Measurements from ENCODE around the gene YY1.
A peak's percentile ranks its signal among the peaks of the same experiment; 100 is the strongest.
"Not testable (repeated sequence)": the region's sequence is repeated elsewhere in the genome, so short reads cannot be mapped to it uniquely, and the experiment has no call there.

YY1 gene

DNA sequence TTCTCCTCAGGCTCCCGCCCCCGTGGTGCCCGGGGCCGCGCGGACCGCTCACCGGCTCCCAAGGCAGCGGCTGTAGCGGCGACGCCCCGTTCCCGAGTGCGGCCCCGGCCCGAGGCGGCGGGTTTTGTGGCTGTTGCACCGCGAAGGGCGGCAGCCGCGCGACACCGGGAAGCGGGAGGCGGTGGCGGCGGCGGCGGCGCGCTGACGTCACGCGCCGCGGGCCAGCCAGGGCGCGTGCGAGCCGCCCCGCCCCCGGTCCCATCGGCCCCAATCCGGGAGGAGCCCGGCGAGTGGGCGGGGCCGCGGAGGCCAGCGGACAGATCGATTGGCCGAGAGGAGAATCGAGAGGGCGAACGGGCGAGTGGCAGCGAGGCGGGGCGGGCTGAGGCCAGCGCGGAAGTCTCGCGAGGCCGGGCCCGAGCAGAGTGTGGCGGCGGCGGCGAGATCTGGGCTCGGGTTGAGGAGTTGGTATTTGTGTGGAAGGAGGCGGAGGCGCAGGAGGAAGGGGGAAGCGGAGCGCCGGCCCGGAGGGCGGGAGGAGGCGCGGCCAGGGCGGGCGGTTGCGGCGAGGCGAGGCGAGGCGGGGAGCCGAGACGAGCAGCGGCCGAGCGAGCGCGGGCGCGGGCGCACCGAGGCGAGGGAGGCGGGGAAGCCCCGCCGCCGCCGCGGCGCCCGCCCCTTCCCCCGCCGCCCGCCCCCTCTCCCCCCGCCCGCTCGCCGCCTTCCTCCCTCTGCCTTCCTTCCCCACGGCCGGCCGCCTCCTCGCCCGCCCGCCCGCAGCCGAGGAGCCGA is at the start of gene YY1:
TSS of gene YY1 (plus strand) at position 726 of the 792 bp plus-strand sequence. CDS start 101 bp downstream, outside the sequence.
- DNase-seq (ENCODE audit: low read depth): peak; percentile 97

DNA sequence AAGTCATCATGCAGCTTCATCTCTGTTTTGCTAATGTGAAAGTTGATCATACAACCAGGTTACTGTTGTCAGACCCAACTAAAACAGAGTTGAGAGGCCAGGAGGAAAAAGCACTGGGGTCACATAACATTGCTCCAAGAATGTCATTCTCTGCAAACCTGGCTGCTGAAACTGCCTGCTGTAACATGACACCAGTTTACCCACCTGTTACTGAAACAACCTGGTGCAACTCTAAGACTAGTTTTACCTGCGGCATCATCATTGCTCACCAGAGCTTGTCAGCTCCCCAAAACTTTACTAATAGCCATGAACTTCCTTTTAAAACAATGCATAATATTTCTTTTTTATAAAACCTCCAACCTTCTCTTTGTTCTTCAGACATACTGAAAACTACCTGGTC is 48.8 kb upstream of the YY1 start:
- DNase-seq (ENCODE audit: low read depth): no peak

DNA sequence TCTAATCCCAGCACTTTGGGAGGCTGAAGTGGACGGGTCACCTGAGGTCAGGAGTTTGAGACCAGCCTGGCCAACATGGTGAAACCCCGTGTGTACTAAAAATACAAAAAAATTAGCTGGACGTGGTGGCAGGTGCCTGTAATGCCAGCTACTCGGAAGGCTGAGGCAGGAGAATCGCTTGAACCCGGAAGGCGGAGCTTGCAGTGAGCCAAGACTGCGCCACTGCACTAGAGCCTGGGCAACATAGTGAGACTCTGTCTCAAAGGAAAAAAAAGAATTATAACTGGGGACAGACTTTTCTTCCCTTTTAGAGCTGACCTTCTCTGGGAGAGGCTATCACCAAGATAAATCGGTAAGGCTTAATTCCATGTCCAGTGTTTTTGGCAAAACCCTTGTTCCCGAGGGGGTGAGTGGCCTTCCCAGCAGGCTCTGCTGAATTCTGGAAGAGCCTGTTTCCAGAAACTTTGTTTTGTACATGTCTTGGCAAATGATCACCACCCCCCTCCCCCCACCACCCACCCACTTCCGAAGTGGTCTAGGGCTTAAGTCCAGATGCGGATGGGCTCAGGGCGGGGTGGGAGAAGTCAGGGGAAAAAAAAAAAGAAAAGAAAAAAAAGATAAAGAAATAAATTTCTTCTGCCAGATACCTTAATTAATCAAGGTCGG is 47.2 kb upstream of the YY1 start:
- DNase-seq (ENCODE audit: low read depth): no peak

DNA sequence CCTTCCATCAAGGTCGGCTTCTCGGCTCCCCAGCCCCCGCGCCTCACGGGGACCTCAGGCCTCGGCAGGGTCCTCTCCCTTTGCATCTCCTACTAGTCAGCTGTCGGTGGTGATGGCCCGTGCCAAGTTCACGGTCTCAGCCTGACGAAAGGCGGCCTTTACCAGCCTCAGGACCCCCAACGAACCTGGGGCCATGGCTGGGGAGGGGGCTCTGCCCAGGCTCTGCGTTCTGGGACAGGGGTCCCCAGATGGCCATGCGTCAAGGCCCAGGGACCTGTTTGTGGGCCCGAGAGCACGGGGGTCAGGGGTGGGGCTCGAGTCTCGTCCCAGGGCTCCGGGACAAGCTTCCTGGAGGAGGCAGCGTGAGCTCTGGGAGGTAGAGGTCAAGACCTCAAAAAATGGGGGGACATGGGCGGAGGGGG is 46.7 kb upstream of the YY1 start:
- DNase-seq (ENCODE audit: low read depth): no peak

DNA sequence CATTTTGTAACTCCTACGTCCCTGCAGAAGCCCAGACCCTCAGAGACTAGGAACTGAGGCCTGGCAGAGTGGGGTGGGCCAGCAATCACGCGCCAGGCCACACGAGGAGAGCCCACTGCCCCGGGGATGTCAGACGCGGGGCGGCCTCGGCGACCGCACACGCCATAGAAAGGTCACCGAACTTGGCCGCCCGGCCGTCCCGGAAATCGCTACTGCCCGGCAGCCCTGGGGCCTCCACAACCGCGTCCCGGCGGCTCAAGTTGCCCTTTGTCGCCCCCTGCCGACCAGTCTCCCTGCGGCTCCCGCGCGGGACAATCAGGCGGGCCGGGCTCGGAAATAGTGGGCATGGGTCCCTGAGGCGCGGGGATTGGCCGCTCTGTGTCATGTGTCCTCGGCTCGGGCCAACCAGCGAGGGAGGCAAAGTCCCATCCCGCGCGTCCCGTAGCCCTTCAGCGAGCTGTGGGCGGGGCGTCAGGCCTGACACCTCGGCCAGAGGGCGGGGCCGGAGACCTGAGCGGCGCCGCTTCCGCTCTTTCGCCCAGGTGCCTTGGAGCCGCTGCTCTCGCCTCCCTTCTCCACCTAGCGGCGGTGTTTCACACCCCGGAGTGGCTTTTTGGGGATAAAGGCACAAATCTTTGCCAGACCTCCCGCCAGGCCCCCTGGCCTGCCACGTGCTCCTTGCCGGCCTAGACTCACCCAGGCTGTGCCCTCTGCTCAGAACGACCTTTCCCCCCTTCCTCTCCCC is 46.1 kb upstream of the YY1 start:
- DNase-seq (ENCODE audit: low read depth): peak; percentile 99

DNA sequence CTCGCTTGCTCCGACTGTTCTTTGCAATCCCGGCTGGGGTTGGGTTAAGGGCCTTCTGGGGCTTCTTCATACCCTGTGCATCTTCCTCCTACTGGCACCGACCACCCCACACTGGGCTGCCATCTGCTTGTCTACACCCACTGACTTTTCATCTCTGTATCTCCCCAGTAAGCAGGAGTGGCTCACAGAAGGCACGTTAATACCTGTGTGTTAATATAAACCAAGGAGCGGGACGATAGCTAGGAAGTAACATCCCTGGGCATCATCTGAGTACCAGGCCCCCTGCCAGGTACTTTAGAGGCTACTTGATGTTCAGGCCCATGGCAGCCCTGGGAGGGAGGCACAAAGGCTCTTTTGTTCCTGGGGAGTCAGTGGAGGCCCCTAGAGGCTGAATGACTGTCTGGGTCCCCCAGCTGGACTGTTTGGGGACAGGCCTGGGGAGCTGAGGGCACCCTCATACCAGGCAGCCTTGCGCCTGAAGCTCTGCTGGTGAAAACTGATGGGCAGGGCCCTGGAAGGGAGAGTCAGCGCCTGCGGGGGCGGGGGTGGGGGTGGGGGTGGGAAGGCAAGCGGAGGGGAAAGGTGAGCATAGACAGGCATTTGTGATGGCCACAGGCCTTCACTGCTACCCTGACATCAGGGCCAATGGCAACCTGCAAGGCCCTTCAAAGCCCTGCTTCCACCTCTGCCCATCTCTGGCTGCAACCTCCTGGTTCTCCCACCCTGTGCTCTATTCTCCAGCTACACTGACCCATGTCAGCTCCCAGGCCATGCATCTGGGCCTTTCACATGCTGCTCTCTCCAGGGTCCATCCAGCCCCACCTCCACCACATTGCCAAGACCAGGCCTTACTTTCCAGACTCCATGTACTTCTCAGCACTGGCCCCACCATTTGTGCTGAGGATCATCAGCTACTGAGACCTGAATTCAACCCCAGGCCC is 45.3 kb upstream of the YY1 start:
- DNase-seq (ENCODE audit: low read depth): no peak

DNA sequence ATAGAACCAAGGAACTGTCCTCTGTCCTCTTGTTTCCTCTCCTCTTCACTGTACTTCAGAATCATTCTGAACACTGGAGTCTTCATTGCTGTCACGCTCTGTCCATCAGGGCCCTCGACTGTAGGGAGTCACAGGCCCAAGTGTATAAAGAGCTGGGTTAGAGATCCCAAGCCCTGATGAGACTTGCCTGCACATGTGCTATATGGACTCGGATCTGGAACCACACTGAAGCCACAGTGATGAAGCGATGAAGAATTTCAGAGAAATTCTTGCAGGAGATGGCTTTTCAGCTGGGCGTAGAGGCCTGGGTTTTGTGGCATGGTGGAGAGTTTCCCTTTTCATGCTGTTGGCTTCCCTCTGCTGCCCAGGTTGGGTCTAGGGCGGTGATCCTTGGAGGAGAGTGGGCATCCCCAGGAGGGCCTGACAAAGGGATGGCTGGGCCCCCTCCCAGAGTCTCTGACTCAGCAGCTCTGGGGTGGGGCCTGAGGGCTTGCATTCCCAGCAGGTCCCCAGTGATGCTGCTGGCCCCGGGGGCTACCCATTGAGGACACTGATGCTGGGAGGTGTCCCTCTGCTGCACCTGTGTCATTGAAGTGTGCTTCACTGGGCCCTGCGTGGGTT is 39.6 kb upstream of the YY1 start:
- no peak for DNase-seq (ENCODE audit: low read depth)

DNA sequence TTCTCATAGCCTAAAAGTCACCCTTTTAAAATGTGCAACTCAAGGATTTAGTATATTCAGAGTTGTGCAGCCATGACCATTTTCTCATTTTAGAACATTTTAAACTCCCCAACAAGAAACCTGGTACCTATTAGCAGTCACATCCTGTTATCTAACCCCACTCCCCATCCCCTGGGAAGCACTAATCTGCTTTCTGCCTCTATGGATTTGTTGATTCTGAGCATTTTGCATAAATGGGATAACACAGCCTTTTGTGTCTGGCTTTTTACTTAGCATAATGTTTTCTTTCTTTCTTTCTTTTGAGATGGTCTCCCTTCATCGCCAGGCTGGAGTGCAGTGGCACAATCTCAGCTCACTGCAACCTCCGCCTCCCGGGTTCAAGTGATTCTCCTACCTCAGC is 38.6 kb upstream of the YY1 start:
- no peak for DNase-seq (ENCODE audit: low read depth)

DNA sequence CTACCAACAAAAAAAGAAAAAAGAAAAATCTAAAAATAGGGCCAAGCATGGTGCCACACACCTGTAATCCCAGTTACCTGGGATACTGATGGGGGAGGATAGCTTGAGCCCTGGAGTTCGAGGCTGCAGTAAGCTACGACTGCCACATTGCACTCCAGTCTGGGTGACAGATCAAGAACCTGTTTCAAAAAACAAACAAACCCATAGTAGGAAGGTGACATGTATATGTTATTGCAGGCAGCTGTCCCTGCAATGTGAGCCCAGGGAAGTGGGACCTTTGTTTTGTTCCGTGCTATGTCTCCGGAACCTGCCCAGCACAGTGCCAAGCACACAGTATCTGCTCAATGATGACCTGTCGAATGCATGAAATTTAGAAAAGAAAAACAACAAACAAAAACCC is 37.2 kb upstream of the YY1 start:
- no peak for DNase-seq (ENCODE audit: low read depth)

DNA sequence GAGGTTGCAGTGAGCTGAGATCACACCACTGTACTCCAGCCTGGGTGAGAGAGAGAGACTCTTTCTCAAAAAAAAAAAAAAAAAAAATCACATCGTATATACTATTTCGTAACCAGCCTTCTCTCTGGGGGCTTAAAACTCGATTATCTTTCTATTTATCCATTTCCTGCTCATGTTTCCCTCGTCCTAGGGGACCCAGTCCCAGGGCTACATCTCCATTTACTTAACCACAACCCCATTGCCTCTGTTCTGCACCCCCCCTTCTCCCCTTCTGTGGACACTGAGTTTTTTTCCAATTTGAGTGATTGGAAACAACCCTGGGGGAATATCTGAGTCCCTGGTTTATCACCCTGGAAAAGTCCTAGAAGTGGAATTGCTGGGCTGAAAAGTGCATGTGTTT is 36.2 kb upstream of the YY1 start:
- no peak for DNase-seq (ENCODE audit: low read depth)

DNA sequence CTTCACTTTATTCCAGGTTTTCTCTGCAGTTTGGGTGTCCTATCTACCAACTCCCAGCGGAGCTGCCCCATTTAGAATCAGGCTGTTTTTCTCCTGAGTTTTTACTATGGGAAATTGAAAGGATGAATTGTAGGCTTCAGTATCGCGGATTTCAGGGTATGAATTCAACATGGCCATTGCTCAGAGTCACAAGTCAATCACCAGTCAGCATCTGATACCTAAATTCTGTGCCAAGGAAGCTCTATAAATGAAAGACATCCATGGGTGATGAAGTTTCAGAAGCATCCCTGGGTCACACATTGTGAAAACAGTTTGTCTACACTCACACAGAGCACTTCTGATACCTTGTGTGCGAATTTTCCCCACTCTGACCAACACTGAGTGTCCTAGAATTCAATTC is 35.8 kb upstream of the YY1 start:
- no peak for DNase-seq (ENCODE audit: low read depth)

DNA sequence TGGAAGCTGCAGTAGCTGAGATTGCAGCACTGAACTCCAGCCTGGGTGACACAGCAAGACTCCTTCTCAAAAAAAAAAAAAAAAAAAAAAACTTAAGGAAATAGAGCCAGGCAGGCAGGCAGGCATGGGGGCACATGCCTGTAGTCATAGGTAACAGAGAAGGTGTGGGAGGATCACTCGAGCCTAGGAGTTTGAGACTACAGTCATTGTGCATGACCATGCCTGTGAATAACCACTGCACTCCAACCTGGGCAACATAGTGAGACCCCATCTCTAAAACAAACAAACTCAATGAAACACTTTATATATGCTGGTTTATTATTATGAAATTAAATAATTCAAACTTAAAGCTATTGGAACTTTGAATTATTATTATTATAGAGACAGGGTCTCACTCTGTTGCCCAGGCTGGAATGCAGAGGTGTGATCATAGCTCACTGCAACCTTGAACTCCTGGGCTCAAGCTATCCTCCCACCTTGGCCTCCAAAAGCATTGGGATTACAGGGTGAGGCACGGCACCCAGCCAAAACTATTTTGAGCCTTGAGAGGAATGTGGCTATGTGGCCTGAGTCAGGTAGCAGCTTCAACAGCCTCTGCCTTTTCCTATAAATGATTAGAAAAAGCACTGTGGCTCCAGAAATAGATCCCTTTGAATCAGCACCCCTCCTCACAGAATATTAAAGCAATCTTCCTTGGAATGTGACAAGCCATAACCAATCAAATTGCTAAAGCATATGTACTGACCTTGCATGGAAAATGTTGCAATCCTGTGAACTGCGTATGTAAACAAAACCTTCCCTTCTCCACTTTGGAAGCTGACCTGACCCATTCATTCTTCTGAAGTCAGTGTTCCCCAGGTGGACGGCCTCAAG is 34.7 kb upstream of the YY1 start:
- DNase-seq (ENCODE audit: low read depth): no peak

DNA sequence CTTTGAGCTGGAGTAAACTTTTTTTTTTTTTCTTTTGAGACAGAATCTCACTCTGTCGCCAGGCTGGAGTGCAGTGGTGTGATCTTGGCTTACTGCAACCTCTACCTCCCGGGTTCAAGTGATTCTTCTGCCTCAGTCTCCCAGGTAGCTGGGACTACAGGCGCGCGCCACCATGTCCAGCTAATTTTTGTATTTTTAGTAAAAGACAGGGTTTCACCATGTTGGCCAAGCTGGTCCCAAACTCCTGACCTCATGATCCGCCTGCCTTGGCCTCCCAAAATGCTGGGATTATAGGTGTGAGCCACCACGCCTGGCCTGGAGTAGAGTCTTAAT is 34.1 kb upstream of the YY1 start:
- DNase-seq (ENCODE audit: low read depth): not testable (repeated sequence)

DNA sequence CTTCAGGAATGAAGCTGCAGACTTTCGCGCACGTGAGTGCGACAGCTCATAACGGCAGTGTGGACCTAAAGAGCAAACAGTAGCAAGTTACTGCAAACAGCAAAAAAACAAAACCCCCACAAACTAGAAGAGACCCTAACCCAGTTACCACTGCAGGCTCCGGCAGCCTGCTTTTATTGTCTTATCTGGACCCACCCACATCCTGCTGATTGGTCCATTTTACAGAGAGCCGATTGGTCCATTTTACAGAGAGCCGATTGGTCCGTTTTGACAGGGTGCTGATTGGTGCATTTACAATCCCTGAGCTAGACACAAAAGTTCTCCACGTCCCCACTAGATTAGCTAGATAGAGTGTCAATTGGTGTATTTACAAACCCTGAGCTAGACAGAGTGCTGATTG is 31.4 kb upstream of the YY1 start:
- DNase-seq (ENCODE audit: low read depth): not testable (repeated sequence)

DNA sequence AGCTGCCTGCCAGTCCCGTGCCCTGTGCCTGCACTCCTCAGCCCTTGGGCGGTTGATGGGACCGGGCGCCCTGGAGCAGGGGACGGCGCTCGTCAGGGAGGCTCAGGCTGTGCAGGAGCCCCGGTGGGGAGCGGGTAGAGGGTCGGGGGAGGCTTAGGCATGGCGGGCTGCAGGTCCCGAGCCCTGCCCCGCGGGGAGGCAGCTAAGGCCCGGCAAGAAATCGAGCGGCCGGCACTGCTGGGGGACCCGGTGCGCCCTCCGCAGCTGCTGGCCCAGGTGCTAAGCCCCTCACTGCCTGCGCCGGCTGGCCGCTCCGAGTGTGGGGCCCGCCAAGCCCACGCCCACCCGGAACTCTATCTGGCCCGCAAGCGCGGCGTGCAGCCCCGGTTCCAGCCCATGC is 30.8 kb upstream of the YY1 start:
- not testable (repeated sequence) for DNase-seq (ENCODE audit: low read depth)

DNA sequence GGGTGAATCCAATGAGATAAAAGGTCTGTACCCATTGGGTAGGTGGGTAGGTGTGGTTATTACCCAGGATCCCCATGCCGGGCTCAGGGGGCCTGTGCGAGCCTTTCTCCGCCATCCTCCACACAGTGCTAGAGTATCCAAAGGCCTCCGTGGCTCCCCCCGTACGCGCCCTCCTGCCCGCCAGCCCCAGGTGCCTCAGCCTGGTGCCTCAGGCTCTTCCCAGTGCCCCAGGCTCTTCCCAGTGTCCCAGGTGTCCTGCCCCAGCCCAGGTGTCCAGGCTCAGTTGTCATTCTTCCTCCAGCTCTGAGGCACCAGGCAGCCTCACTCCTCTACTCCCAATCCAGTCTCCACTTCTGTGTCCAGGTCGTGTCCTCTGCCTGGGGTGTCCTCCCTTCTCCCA is 27.6 kb upstream of the YY1 start:
- no peak for DNase-seq (ENCODE audit: low read depth)

DNA sequence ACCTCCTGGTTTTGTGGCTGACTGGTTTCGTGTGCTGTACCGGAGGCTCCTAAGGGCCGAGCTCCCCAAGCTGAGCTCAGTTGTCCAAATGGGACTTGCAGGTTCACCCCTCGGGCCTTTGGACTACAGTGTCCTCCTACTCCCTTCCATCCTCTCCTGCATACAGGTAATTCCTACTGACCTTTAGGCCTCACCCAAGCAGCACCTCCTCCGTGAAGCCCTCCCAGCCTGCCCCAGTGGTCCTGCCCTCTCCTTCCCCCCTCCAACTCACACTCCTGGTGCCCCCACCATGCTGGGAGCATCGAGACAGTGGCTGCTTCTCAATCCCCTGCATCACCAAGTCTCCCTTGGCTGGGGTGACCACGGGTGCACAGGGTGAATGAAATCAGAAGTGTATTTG is 27.1 kb upstream of the YY1 start:
- DNase-seq (ENCODE audit: low read depth): no peak

DNA sequence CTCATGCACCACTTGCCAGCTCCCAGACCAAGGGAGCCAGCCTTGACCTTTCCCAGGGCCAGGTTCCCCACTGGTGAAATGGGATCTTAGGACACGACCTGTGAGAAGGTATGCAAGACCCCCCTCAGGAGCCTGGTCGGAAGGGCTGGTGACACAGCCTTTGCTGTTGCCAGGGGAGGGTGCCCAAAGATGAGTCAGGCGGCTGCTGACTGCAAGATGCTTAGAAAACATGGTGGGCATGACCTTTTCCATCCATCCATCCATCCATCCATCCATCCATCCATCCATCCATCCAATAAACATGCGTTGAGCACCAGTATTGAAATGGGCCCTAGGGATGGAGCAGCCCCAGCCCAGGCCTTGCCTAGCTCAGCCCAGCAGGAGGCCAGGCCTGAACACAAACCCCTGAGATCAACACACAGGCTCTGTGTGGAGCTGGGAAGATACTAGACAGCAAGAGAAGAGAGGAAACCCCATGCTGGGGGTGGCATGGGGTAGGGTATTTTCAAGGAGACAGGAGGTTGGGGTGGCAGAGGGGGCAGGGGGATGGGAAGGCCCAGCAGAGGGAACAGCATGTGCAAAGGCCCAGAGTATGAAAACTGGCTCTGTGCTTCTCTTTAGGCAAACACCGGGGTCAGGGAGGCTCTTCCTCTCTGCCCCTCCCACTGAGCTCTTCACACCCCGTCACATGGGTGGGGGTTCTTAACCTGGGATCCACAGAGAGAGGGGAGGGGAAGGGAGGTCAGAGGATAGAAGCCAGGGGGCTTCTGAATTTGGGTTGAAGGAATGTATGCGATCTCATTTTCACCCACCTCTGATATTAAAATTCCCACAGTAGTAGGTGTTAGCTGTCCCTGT is 26.2 kb upstream of the YY1 start:
- no peak for DNase-seq (ENCODE audit: low read depth)

DNA sequence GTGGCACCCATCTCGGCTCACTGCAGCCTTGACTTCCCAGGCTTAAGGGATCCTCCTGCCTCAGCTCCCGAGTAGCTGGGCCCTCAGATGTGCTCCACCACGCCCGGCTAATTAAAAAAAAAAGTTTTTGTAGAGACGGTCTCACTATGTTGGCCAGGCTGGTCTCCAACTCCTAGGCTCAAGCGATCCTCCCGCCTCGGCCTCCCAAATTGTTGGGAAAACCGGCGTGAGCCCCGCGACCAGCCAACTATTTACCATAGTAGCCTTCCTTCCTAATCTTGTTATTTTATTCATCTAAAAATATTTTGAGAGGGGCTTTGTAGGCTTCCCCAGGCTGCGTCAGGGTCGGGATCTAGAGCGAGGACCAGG is 25.4 kb upstream of the YY1 start:
- no peak for DNase-seq (ENCODE audit: low read depth)
